ENCODE measurements around the gene EVI5. TPM values are rescaled to one million over a fixed set of nuclear protein-coding genes. Genes with fewer than 3 reads are reported as not detected.
A peak's percentile ranks its signal among the peaks of the same experiment; 100 is the strongest.

Gene EVI5
- total RNA-seq, 2 donors from 2014 or later: 20.8 to 29.0 TPM

GRCh38 chr1:92832537-92833114, 47.7 kb upstream of the EVI5 start:
- Mint-ChIP-seq H3K4me3 (peak overlapping the region; percentile 100), H3K9me3 (no peaks in the 10 kb centered on the region), H3K36me3 (ENCODE audit: low read depth) (peaks cover 54% of the 10 kb centered on the region), H3K27ac (peak overlapping the region; percentile 99), H3K4me1 (peaks cover 41% of the 10 kb centered on the region), H3K27me3 (ENCODE audit: insufficient read depth) (no peaks in the 10 kb centered on the region)
- Histone ChIP-seq H3K4me3 (ENCODE audit: low read length) (peak overlapping the region; percentile 100), H3K36me3 (ENCODE audit: control insufficient read depth, insufficient read depth, low read length) (peaks cover 51% of the 10 kb centered on the region), H3K4me1 (ENCODE audit: control insufficient read depth, insufficient read depth, low read length) (peaks cover 4% of the 10 kb centered on the region), H3K27me3 (ENCODE audit: control insufficient read depth, insufficient read depth, low read length, poor library complexity, severe bottlenecking) (no peaks in the 10 kb centered on the region), H3K27ac (ENCODE audit: low read depth, low read length) (peak overlapping the region; percentile 95), H3K9me3 (ENCODE audit: control insufficient read depth, low read length) (no peaks in the 10 kb centered on the region), H3K9ac (ENCODE audit: extremely low read depth, low read length, poor library complexity, severe bottlenecking) (peak overlapping the region; percentile 99)
- no peak for TF ChIP-seq CTCF (conservative IDR thresholded peaks at IDR 0.05)
- no peak for DNase-seq
- 0 to 4% methylated on average over 14 to 18 of the region's 19 CpGs for WGBS, 2 experiments (ENCODE audit: insufficient coverage in 1 of 2, insufficient read length in 1 of 2)

DNA sequence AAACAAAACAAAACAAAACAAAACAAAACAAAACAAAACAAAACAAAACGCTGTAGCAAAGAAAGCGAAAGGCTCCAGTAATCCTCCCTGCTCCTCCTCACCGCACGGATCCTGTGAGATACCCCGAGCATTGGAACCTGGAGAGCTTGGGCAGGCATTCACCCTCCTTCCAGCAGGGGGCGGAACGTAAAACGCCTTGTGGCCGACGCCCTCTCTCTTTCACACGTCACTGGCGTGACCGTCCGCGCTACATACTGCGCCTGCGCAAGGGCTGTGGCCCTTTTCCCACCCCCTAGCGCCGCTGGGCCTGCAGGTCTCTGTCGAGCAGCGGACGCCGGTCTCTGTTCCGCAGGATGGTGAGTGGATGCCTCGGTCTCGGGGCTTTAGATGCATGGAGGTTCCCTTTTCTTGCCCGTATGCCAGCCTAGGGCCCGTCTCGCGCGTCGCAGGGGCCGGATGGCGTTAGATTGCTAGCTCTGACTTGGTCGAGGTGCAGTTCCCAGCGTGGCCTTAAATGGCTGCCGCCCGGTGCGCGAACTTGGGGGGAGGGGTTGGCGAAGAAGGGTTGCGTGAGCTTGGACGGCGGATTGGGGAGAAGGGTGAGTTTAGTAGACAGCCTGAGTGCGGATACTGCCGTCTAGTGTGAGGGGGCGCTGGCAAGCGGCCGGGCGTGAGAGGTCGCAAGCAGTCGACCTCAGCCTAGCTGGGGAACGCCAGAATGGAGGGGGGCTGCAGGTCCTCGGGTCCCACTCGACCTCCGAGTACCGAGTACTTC, 47.0 kb upstream of the EVI5 start, which contains the start of gene RPL5:
Gene RPL5, plus strand, starts transcription at position 279 of the 775 bp plus-strand sequence. Its CDS starts 75 bp downstream, at position 354.
- 2 to 3% methylated on average over 27 to 57 of the region's 57 CpGs for WGBS, 2 experiments (ENCODE audit: insufficient coverage in 1 of 2, insufficient read length in 1 of 2)
- no peaks in the 10 kb centered on the region for H3K9me3 ChIP-seq (ENCODE audit: control insufficient read depth, low read length)

DNA sequence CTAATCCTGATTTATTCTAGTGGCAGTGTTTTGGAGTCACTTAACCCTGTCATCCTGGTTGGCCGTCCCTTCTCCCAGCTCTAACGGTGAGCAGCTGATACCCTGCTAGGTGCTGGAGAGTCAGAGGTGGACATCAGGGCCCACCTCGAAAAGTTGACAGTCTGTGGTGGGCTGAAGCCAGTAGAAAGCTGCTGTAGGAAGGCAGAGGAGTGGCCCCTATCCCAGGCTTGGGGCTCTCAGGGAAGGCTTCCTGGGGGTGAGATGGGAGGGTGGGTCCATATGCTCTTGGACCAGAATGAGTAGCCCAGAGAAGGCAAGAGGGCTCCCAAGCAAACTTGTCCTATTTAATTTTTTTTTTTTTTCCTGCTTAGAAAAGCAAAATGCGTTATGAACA, 46.5 kb upstream of the EVI5 start:
- Histone ChIP-seq H3K9me3 (ENCODE audit: control insufficient read depth, low read length) (no peaks in the 10 kb centered on the region), H3K27me3 (ENCODE audit: control insufficient read depth, insufficient read depth, low read length, poor library complexity, severe bottlenecking) (no peaks in the 10 kb centered on the region), H3K4me3 (ENCODE audit: low read length) (peak overlapping the region; percentile 100), H3K4me1 (ENCODE audit: control insufficient read depth, insufficient read depth, low read length) (peaks cover 4% of the 10 kb centered on the region), H3K36me3 (ENCODE audit: control insufficient read depth, insufficient read depth, low read length) (peaks cover 38% of the 10 kb centered on the region), H3K9ac (ENCODE audit: extremely low read depth, low read length, poor library complexity, severe bottlenecking) (no peak overlapping the region), H3K27ac (ENCODE audit: low read depth, low read length) (no peak overlapping the region)
- Mint-ChIP-seq H3K27me3 (ENCODE audit: insufficient read depth) (no peaks in the 10 kb centered on the region), H3K4me1 (peaks cover 35% of the 10 kb centered on the region), H3K27ac (peak overlapping the region; percentile 99), H3K9me3 (no peaks in the 10 kb centered on the region), H3K4me3 (peak overlapping the region; percentile 100), H3K36me3 (ENCODE audit: low read depth) (peaks cover 42% of the 10 kb centered on the region)
- 64 to 66% methylated on average over 4 of the region's 4 CpGs for WGBS, 2 experiments (ENCODE audit: insufficient coverage in 1 of 2, insufficient read length in 1 of 2)
- no peak for TF ChIP-seq CTCF (conservative IDR thresholded peaks at IDR 0.05)
- DNase-seq: peak; percentile 57

More for the DNA sequence above, 47.0 kb upstream of the EVI5 start, which contains the start of gene RPL5:
- Histone ChIP-seq H3K36me3 (ENCODE audit: control insufficient read depth, insufficient read depth, low read length) (peaks cover 44% of the 10 kb centered on the region), H3K27ac (ENCODE audit: low read depth, low read length) (peak within 1 kb of the TSS; percentile 95), H3K4me3 (ENCODE audit: low read length) (peak within 1 kb of the TSS; percentile 100), H3K4me1 (ENCODE audit: control insufficient read depth, insufficient read depth, low read length) (peaks cover 4% of the 10 kb centered on the region), H3K27me3 (ENCODE audit: control insufficient read depth, insufficient read depth, low read length, poor library complexity, severe bottlenecking) (no peaks in the 10 kb centered on the region), H3K9ac (ENCODE audit: extremely low read depth, low read length, poor library complexity, severe bottlenecking) (peak within 1 kb of the TSS; percentile 99)
- Mint-ChIP-seq H3K27ac (peak within 1 kb of the TSS; percentile 99), H3K4me3 (peak within 1 kb of the TSS; percentile 100), H3K4me1 (peaks cover 35% of the 10 kb centered on the region), H3K9me3 (no peaks in the 10 kb centered on the region), H3K27me3 (ENCODE audit: insufficient read depth) (no peaks in the 10 kb centered on the region), H3K36me3 (ENCODE audit: low read depth) (peaks cover 48% of the 10 kb centered on the region)
- peak; percentile 99 for DNase-seq
- peak; percentile 90 for TF ChIP-seq CTCF (conservative IDR thresholded peaks at IDR 0.05)

Data from endodermal cell (in vitro differentiated cells).